Bladder microvascular endothelial cell (primary cell): ENCODE results near the gene OR11L1. TPM values are rescaled to one million over a fixed set of nuclear protein-coding genes. Genes with fewer than 3 reads are reported as not detected.

Experiments
- total RNA-seq: library from RNA; depleted of rRNA; stranded (reverse); fragments of >200 nt; gene quantifications from 2 replicates; pipeline ENCODE4 v1.2.3, GENCODE V29; 2014

The OR11L1 gene, protein sequence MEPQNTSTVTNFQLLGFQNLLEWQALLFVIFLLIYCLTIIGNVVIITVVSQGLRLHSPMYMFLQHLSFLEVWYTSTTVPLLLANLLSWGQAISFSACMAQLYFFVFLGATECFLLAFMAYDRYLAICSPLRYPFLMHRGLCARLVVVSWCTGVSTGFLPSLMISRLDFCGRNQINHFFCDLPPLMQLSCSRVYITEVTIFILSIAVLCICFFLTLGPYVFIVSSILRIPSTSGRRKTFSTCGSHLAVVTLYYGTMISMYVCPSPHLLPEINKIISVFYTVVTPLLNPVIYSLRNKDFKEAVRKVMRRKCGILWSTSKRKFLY
- not detected in 2 replicates for total RNA-seq

DNA sequence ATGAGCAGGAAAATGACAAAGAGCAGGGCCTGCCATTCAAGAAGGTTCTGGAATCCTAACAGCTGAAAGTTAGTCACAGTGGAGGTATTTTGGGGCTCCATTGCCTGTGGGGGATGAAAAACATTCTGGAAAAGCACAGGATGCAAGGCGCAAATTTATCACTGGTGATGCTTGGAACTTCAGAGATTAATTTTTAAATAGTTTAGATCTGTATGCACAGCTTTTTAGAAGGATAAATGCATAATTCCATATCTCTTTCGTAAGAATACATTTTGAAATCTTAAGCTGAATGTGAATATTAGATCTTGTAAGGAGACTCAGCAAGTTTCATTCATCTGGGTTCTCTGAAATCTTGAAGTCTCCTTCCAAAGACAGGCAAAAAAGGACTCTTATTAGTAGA, at the start of gene OR11L1:
TSS of gene OR11L1 (minus strand) at position 101 of the 400 bp plus-strand sequence. CDS start at position 101, 0 bp downstream.

DNA sequence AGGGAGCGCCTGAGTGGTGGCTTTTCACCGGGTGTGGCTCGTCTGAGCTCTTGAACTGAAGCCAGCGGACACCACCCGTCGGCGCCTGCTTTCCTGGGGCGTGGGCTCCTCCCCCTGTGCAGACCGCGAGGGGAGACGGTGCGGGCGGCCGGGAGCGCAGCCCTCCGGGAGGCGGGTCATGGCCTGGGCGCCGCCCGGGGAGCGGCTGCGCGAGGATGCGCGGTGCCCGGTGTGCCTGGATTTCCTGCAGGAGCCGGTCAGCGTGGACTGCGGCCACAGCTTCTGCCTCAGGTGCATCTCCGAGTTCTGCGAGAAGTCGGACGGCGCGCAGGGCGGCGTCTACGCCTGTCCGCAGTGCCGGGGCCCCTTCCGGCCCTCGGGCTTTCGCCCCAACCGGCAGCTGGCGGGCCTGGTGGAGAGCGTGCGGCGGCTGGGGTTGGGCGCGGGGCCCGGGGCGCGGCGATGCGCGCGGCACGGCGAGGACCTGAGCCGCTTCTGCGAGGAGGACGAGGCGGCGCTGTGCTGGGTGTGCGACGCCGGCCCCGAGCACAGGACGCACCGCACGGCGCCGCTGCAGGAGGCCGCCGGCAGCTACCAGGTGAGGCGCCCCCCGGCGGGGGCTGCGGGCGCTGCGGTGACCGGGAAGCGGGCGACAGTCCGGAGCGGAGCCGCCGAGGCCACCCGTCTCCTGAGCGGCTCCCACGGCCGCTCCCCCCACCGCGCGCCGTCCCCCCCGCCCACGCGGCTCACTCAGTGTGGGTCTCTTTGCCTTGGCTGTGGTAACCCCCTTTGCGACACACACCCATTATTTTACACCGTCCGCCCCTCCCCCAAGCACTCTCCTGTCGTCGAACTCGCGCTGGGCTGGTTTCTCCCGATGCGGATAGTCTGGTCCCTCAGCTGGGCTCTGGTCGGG, 15.6 kb upstream of the OR11L1 start, which contains the start of gene TRIM58:
TSS of gene TRIM58 (plus strand) at position 119 of the 916 bp plus-strand sequence. CDS start at position 179, 60 bp downstream.

DNA sequence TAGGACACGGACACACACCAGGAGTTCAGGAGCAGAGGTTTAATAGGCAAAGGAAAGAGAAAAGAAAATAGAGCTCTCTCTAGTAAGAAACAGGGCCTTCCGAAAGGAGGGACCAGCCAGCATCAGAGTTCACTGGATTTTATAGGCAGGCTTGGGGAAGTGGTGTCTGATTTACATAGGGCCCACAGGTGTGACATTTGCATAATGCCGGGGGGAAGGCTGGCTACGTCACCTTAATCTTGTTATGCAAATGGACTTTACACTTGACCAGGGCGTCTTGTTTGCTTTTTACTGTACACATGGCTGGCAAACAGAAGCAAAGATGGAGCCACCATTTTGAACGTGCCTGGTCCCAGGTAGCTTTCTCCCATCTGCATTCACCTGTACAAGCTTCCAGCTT, 17.7 kb downstream of the OR11L1 start, which contains the start of gene OR14A16:
TSS of gene OR14A16 (minus strand) at position 97 of the 400 bp plus-strand sequence. CDS start 8,390 bp downstream, outside the sequence.

Other genes with a start within 250 kb of the OR11L1 start
- gene OR2G3, start 236.3 kb downstream of the OR11L1 start, total RNA-seq, result not detected in 2 replicates
- not detected in 2 replicates for gene OR13G1, start 162.2 kb downstream of the OR11L1 start, total RNA-seq
- gene OR6F1, start 125.2 kb downstream of the OR11L1 start, total RNA-seq, result not detected in 2 replicates
- gene OR14K1, start 103.3 kb downstream of the OR11L1 start, total RNA-seq, result not detected in 2 replicates
- gene OR14A2, start 93.8 kb downstream of the OR11L1 start, total RNA-seq, result not detected in 2 replicates
- gene OR1C1, start 81.3 kb downstream of the OR11L1 start, total RNA-seq, result not detected in 2 replicates
- not detected in 2 replicates for gene OR14A16, start 17.8 kb downstream of the OR11L1 start, total RNA-seq
- gene TRIM58, start 15.3 kb upstream of the OR11L1 start, total RNA-seq, result 0.06 TPM in 1 of 2 replicates, not detected in the other
- not detected in 2 replicates for gene OR2W3, start 53.7 kb upstream of the OR11L1 start, total RNA-seq
- gene OR2T8, start 78.4 kb upstream of the OR11L1 start, total RNA-seq, result not detected in 2 replicates
- gene OR2AJ1, start 83.0 kb upstream of the OR11L1 start, total RNA-seq, result not detected in 2 replicates
- 0.31 TPM in 1 of 2 replicates, not detected in the other for gene OR2L8, start 107.0 kb upstream of the OR11L1 start, total RNA-seq
- not detected in 2 replicates for gene OR2AK2, start 123.3 kb upstream of the OR11L1 start, total RNA-seq
- gene OR2L5, start 171.8 kb upstream of the OR11L1 start, total RNA-seq, result not detected in 2 replicates
- gene OR2L2, start 188.2 kb upstream of the OR11L1 start, total RNA-seq, result not detected in 2 replicates
- not detected in 2 replicates for gene OR2L3, start 204.9 kb upstream of the OR11L1 start, total RNA-seq